Kidney (tissue), 14 donors: ENCODE measurements around the gene SMIM21. TPM values are rescaled to one million over a fixed set of nuclear protein-coding genes. Genes with fewer than 3 reads are reported as not detected.

ENCODE experiments used
- DNase-seq, 5 donors: peaks; one replicate each; pipeline ENCODE4 v3.0.0-alpha.2; 2013 to 2020
- FAIRE-seq: peaks from 2 replicates; lab custom pipeline; 2012; peaks lifted over from hg19 to GRCh38; lab: Jason Lieb, UNC
- H3K27ac ChIP-seq, 2 donors: one replicate each; pipeline ENCODE4 v1.7.0; 2013; ENCODE audit warnings: low read depth in 2 of 2, low read length in 2 of 2, inconsistent platforms in 1 of 2
- H3K27me3 ChIP-seq: one replicate; pipeline ENCODE4 v1.7.1; 2013; ENCODE audit warnings: low read length, inconsistent platforms; ENCODE audit not compliant: control insufficient read depth, insufficient read depth
- H3K36me3 ChIP-seq, 3 donors: one replicate each; pipeline versions ENCODE4 v1.7.0 to v1.7.1; 2013; ENCODE audit warnings: low read length in 3 of 3, control low read depth in 1 of 3, inconsistent platforms in 1 of 3; ENCODE audit not compliant: insufficient read depth in 3 of 3, control insufficient read depth in 2 of 3
- H3K4me1 ChIP-seq, 3 donors: one replicate each; pipeline versions ENCODE4 v1.7.0 to v1.7.1; 2013; ENCODE audit warnings: low read length in 3 of 3, inconsistent platforms in 1 of 3, low read depth in 1 of 3; ENCODE audit not compliant: control insufficient read depth in 2 of 3, insufficient read depth in 2 of 3
- H3K4me3 ChIP-seq, 3 donors: one replicate each; pipeline versions ENCODE4 v1.7.0 to v1.8.1; 2013; ENCODE audit warnings: low read length in 3 of 3, control low read depth in 1 of 3, inconsistent platforms in 1 of 3
- H3K9ac ChIP-seq, 3 donors: one replicate each; pipeline versions ENCODE4 v1.7.0 to v1.7.1; 2013; ENCODE audit warnings: low read length in 3 of 3, control low read depth in 1 of 3, inconsistent platforms in 1 of 3
- H3K9me3 ChIP-seq, 3 donors: one replicate each; pipeline versions ENCODE4 v1.7.0 to v1.7.1; 2013; ENCODE audit warnings: low read length in 3 of 3, control low read depth in 1 of 3, inconsistent platforms in 1 of 3; ENCODE audit not compliant: control insufficient read depth in 2 of 3, insufficient read depth in 1 of 3
- CTCF ChIP-seq: IDR thresholded peaks from 3 replicates; pipeline ENCODE4 v1.5.1; 2012; ENCODE audit warnings: mild to moderate bottlenecking, moderate library complexity, borderline replicate concordance; ENCODE audit not compliant: insufficient read depth; ENCODE audit errors: extremely low read depth
- intact Hi-C: fragments of 100-400 bp; cut with DNase I; formaldehyde crosslinking; loops from one replicate; pipeline ENCODE4 v1.11.1; 2022
- polyA plus RNA-seq: library from polyadenylated mRNA; stranded (reverse); fragments of 350-450 nt; fragmentation: Illumina TruSeq; extraction: RNeasy Lipid Tissue Mini Kit (QIAGEN cat#74804); gene quantifications from one replicate; pipeline ENCODE4 v1.2.3, GENCODE V29; 2014; ENCODE audit warnings: low read depth, low replicate concordance; ENCODE audit not compliant: insufficient read depth
- total RNA-seq: library from RNA; stranded (reverse); fragmentation: NEBNext Ultra II Directional; extraction: Animal tissue kit (Norgen Biotek cat#: 25700); gene quantifications from one replicate; pipeline ENCODE4 v1.2.1, GENCODE V29; 2021
- donor health status: control.
- donor health status: control.
- donor health status: control.
- donor health status: control.
- donor health status: control.
- donor health status: DM: yes; HTN: yes; CAD: no.
- donor health status: Normal renal cell carcinoma (clear cell type).

The SMIM21 gene
- total and polyA plus RNA-seq, 2 donors from 2014 or later = not detected

- intact Hi-C loops = no loop called here
- FAIRE-seq = no peak
Observed at GRCh38 chr18:75407468-75408437, 19.8 kb downstream of the SMIM21 start.

GRCh38 chr18:75406491-75407445 is 20.7 kb downstream of the SMIM21 start:
- H3K9me3 ChIP-seq = no peaks in the 10 kb centered on the region
- H3K27me3 ChIP-seq = no peaks in the 10 kb centered on the region
- H3K9ac ChIP-seq = no peak overlapping the region
- TF ChIP-seq CTCF = no peak
- H3K36me3 ChIP-seq = no peaks in the 10 kb centered on the region
- DNase-seq = no peak
- no peak overlapping the region for H3K27ac ChIP-seq
- no peak for FAIRE-seq
- intact Hi-C loops = no loop called here
- no peak overlapping the region for H3K4me3 ChIP-seq
- peaks cover 0 to 9% (median 0%) of the 10 kb centered on the region in 3 donors for H3K4me1 ChIP-seq

More at GRCh38 chr18:75407468-75408437, 19.8 kb downstream of the SMIM21 start:
- Histone ChIP-seq H3K27me3 (no peaks in the 10 kb centered on the region), H3K4me1 (peaks cover 0 to 9% (median 0%) of the 10 kb centered on the region in 3 donors), H3K9ac (no peak overlapping the region), H3K9me3 (no peaks in the 10 kb centered on the region), H3K36me3 (no peaks in the 10 kb centered on the region), H3K27ac (no peak overlapping the region), H3K4me3 (no peak overlapping the region)
- TF ChIP-seq CTCF = no peak
- peak in 1 of 5 donors; percentile 53 for DNase-seq

- Histone ChIP-seq H3K27ac (no peak overlapping the region), H3K9ac (no peak overlapping the region), H3K9me3 (no peaks in the 10 kb centered on the region), H3K36me3 (no peaks in the 10 kb centered on the region), H3K4me1 (peaks cover 0 to 9% (median 0%) of the 10 kb centered on the region in 3 donors), H3K27me3 (no peaks in the 10 kb centered on the region), H3K4me3 (no peak overlapping the region)
- no peak for DNase-seq
- FAIRE-seq = no peak
- intact Hi-C loops = no loop called here
- no peak for TF ChIP-seq CTCF
Observed at GRCh38 chr18:75405351-75405750, 22.2 kb downstream of the SMIM21 start.
